ENCODE data around the gene EFL1.

DNA sequence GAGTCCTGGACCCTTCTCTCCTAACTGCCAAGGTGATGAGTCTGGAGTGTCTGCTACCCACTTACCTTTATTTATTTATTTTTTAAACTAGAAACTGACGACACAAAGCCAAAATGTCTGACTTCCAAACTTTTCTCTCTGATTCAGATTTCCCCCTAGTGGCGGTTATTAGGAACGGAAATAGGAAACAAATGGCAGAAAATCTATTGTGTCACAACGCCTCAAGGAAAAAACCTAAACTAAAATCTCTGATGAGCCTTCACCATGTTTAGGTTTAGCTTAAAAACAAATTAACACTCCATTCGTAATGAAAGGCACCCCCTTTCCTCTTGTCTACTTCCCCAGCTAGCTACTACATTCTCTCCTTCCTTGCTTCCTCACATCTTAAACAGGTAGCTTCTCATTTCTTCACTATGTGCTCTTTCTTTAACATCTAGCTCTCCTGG, 122.7 kb downstream of the EFL1 start:
- TF ChIP-seq CTCF (IDR thresholded peaks at IDR 0.05; ENCODE audit: extremely low read depth in 1 of 2, insufficient read depth in 1 of 2, low read depth in 1 of 2, low read length in 2 of 2) (peak; percentile 51 to 54), POLR2A (IDR thresholded peaks at IDR 0.05; ENCODE audit: low read depth, low read length) (no peak), MYC (IDR thresholded peaks at IDR 0.05; ENCODE audit: low read depth, low read length) (no peak), EZH2 (IDR thresholded peaks at IDR 0.05; ENCODE audit: borderline replicate concordance, low read depth, low read length, severe bottlenecking) (no peak), FOS (IDR thresholded peaks at IDR 0.05; ENCODE audit: borderline replicate concordance, insufficient read depth, low read length) (no peak), POLR2AphosphoS5 (IDR thresholded peaks at IDR 0.05; ENCODE audit: insufficient read depth, low read depth, low read length) (no peak), JUN (IDR thresholded peaks at IDR 0.05; ENCODE audit: borderline replicate concordance, insufficient read depth, insufficient read length, low read depth) (no peak)

Measured in endothelial cell of umbilical vein (primary cell).